K562 (cell line): ENCODE results near the gene WNT6. TPM values are rescaled to one million over a fixed set of nuclear protein-coding genes. Genes with fewer than 3 reads are reported as not detected.

Experiments
- GABPA ChIP-seq: fragments of 200-800 bp; sonication (Bioruptor generic); conservative IDR thresholded peaks from 2 replicates; pipeline ENCODE4 v1.6.1; 2016; ENCODE audit warnings: low read depth, missing genetic modification characterization, missing compliant biosample characterization
- HINFP ChIP-seq: fragments of 450-650 bp; conservative IDR thresholded peaks from 2 replicates; pipeline ENCODE4 v1.6.1; 2016; ENCODE audit warnings: missing genetic modification characterization, low read depth, mild to moderate bottlenecking, control low read depth, missing compliant biosample characterization
- MAFK ChIP-seq: IDR thresholded peaks from 2 replicates; pipeline ENCODE4 v1.6.1; 2011; ENCODE audit warnings: low read length, improper control_type of control experiment
- POLR2AphosphoS2 ChIP-seq: IDR thresholded peaks from 2 replicates; pipeline ENCODE4 v1.6.1; 2012; ENCODE audit warnings: low read length, improper control_type of control experiment
- POLR2B ChIP-seq: fragments of 450-650 bp; IDR thresholded peaks from 2 replicates; pipeline ENCODE4 v1.6.1; 2018; ENCODE audit warnings: low read depth; ENCODE audit not compliant: partially characterized antibody
- REST ChIP-seq, 2 experiments: fragments of 450-650 bp; formaldehyde crosslinking in 1 of 2; IDR thresholded peaks; 2 replicates each; pipeline versions ENCODE4 v1.4.0 to v1.6.1; 2014 to 2020; ENCODE audit warnings: mild to moderate bottlenecking in 2 of 2, borderline replicate concordance in 1 of 2, low read depth in 1 of 2
- SIN3A ChIP-seq, 2 experiments: fragments of 150-350 bp in 1 of 2; IDR thresholded peaks; 2 replicates each; pipeline ENCODE4 v1.6.1; 2011 to 2016; ENCODE audit warnings: borderline replicate concordance in 2 of 2, low read depth in 2 of 2, low read length in 2 of 2, mild to moderate bottlenecking in 2 of 2, moderate library complexity in 2 of 2; ENCODE audit not compliant: control insufficient read depth in 1 of 2
- SNRNP70 ChIP-seq: fragments of 200-400 bp; formaldehyde crosslinking; optimal IDR thresholded peaks from 2 replicates; pipeline ENCODE3; 2017; ENCODE audit warnings: low read depth, low read length
- SRF ChIP-seq, 2 experiments: fragments of 250-450, 450-650 bp in 1 of 2; sonication (Bioruptor Pico) in 1 of 2; sonication (generic) in 1 of 2; formaldehyde crosslinking; IDR thresholded peaks; 2 replicates each; pipeline versions ENCODE4 v1.5.0 to v1.5.1; 2020 to 2022; ENCODE audit warnings: mild to moderate bottlenecking in 1 of 2, missing genetic modification reagents in 1 of 2
- TAF15 ChIP-seq: fragments of 200-400 bp; formaldehyde crosslinking; IDR thresholded peaks from 2 replicates; pipeline ENCODE4 v1.6.1; 2017; ENCODE audit warnings: mild to moderate bottlenecking, low read depth, low read length, moderate library complexity
- ZNF384 ChIP-seq: IDR thresholded peaks from 2 replicates; pipeline ENCODE4 v1.6.1; 2012; ENCODE audit warnings: low read depth, low read length, improper control_type of control experiment
- polyA plus RNA-seq, 8 experiments: library from polyadenylated mRNA; depleted of rRNA in 4 of 8; stranded (reverse) in 5 of 8; unstranded in 3 of 8; fragments of >200 nt; fragmentation: Nextera tagmentation in 2 of 8; fragmentation: Illumina TruSeq in 1 of 8; extraction: Ambion mirVana in 2 of 8; extraction: Trizol in 1 of 8; gene quantifications; 2 replicates each; pipeline versions ENCODE4 v1.2.1 to v1.2.3, GENCODE V29; 2011 to 2014; ENCODE audit warnings: inconsistent platforms in 1 of 8, missing spikeins in 1 of 8
- total RNA-seq, 7 experiments: library from RNA; depleted of rRNA in 6 of 7; stranded (reverse); fragments of >200 nt in 6 of 7; fragmentation: Illumina TruSeq in 2 of 7; extraction: Trizol in 2 of 7; gene quantifications; 2 replicates each; pipeline versions ENCODE4 v1.2.1 to v1.2.3, GENCODE V29; 2011 to 2021; ENCODE audit warnings: low replicate concordance in 1 of 7
- TF ChIP-seq, protein P1 (sequence below): sonication (generic); formaldehyde crosslinking; IDR thresholded peaks from 2 replicates; pipeline ENCODE4 v1.8.0; 2023; ENCODE audit warnings: mild to moderate bottlenecking, missing genetic modification reagents

Gene WNT6
- total and polyA plus RNA-seq, 9 of the 15 experiments (the other 6 are each of a cell fraction or from before 2014, with no cell fraction given), result not detected

- TF ChIP-seq, protein P1, sequence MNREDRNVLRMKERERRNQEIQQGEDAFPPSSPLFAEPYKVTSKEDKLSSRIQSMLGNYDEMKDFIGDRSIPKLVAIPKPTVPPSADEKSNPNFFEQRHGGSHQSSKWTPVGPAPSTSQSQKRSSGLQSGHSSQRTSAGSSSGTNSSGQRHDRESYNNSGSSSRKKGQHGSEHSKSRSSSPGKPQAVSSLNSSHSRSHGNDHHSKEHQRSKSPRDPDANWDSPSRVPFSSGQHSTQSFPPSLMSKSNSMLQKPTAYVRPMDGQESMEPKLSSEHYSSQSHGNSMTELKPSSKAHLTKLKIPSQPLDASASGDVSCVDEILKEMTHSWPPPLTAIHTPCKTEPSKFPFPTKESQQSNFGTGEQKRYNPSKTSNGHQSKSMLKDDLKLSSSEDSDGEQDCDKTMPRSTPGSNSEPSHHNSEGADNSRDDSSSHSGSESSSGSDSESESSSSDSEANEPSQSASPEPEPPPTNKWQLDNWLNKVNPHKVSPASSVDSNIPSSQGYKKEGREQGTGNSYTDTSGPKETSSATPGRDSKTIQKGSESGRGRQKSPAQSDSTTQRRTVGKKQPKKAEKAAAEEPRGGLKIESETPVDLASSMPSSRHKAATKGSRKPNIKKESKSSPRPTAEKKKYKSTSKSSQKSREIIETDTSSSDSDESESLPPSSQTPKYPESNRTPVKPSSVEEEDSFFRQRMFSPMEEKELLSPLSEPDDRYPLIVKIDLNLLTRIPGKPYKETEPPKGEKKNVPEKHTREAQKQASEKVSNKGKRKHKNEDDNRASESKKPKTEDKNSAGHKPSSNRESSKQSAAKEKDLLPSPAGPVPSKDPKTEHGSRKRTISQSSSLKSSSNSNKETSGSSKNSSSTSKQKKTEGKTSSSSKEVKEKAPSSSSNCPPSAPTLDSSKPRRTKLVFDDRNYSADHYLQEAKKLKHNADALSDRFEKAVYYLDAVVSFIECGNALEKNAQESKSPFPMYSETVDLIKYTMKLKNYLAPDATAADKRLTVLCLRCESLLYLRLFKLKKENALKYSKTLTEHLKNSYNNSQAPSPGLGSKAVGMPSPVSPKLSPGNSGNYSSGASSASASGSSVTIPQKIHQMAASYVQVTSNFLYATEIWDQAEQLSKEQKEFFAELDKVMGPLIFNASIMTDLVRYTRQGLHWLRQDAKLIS (CRISPR knock-in tag), result no peak
- TF ChIP-seq TAF15 (no peak), HINFP (tag) (no peak), POLR2B (peak; percentile 60), MAFK (no peak), SNRNP70 (no peak), GABPA (tag) (peak; percentile 95), SRF (CRISPR knock-in tag; IDR thresholded peaks at IDR 0.05) (peak in 1 of 2 experiments; percentile 63; a peak in 1 of 4 replicates), REST (IDR thresholded peaks at IDR 0.05; ENCODE audit: borderline replicate concordance) (no peak), REST (CRISPR knock-in tag; IDR thresholded peaks at IDR 0.05; ENCODE audit: low read depth) (peak; percentile 61), POLR2AphosphoS2 (no peak; the same call in 1 of the 2 replicates), SIN3A (IDR thresholded peaks at IDR 0.05; ENCODE audit: borderline replicate concordance in 2 of 2, control insufficient read depth in 1 of 2, low read depth in 2 of 2, low read length in 2 of 2) (peak; percentile 63 to 68; a peak in 2 of 4 replicates), ZNF384 (no peak)
Observed at GRCh38 chr2:218908721-218909619, 49.4 kb downstream of the WNT6 start (continued).
